ENCODE results near the gene BPIFB3.

- no peak for TF ChIP-seq POLR2AphosphoS5 (IDR thresholded peaks at IDR 0.05; ENCODE audit: borderline replicate concordance, low read depth, low read length)
- no peak for TF ChIP-seq EZH2 (IDR thresholded peaks at IDR 0.05)
- TF ChIP-seq FOXP2 (optimal IDR thresholded peaks at IDR 0.05; ENCODE audit: control extremely low read depth, extremely low read length, insufficient read depth), result no peak
Measured at GRCh38 chr20:33007376-33008335, 46.0 kb upstream of the BPIFB3 start, which contains the start of gene BPIFB2.

Measured in SK-N-MC (cell line).